ENCODE measurements around the gene ZNF600. TPM values are rescaled to one million over a fixed set of nuclear protein-coding genes. Genes with fewer than 3 reads are reported as not detected.
"Not testable (repeated sequence)": the region's sequence is repeated elsewhere in the genome, so short reads cannot be mapped to it uniquely, and the experiment has no call there.

Gene ZNF600
- total and polyA plus RNA-seq, 2 donors = 7.1 to 17.3 TPM

DNA sequence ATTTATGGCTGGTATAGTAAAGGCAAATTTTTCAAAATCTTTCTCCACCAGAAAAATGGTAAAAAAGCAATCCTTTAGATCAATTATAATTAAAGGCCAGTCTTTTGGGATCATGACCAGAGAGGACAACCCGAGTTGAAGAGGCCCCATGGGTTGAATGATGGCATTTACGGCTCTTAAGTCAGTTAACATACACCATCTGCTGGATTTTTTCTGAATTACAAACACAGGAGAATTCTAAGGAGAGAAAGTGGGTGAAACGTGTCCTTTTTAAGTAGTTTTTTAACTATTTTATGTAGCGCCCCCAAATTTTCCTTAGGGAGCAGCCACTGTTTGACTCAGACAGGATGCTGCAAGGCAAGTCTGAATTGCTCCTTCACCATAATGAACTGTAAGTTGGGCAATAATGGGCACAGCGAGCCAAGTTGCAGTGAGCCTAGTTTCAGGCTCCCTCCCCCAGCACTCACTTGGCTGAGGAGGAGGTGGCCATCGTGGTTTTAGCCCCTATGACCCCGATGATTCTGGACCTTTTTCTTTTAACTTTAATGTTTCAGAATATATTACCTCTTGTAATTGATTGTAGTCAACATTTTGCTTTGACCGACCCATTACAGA lies 38.1 kb downstream of the ZNF600 start:
- 56% methylated on average over 8 of the region's 8 CpGs for WGBS
- Histone ChIP-seq H3K4me3 (ENCODE audit: low read length in 2 of 2) (no peak overlapping the region), H3K27me3 (ENCODE audit: control insufficient read depth in 2 of 2, insufficient read depth in 1 of 2, low read length in 1 of 2) (no peaks in the 10 kb centered on the region), H3K4me1 (ENCODE audit: control insufficient read depth in 2 of 2, insufficient read depth in 2 of 2, low read length in 2 of 2) (no peaks in the 10 kb centered on the region), H3K36me3 (ENCODE audit: control insufficient read depth in 2 of 2, insufficient read depth in 2 of 2, low read length in 1 of 2) (no peaks in the 10 kb centered on the region), H3K27ac (ENCODE audit: low read depth in 1 of 2, low read length in 1 of 2) (no peak overlapping the region), H3K9me3 (ENCODE audit: control insufficient read depth in 2 of 2, insufficient read depth in 1 of 2, low read length in 1 of 2) (no peaks in the 10 kb centered on the region)
- peak in 5 of 9 donors; percentile 9 to 48 (median 29) for DNase-seq (ENCODE audit: low read depth in 6 of 9, low spot score in 9 of 9)

DNA sequence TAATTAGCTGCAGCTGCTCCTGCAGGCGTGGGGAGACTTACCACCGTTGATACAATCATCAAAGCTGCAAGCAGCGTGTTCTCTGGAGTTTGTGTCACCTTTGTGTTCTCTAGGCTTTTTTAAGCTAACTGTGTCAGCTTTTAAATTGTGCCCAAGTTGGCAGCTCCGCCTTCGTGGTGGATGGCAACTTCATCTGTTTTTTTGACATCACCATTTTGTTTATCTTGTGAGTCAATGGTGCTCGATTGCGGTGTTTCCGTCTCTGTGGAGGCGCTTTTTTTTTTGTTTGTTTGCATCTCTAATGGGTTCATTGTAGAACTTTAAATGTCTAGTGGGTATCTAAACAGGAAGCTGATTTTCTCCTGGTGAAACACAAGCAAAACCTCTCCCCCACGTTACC lies 40.7 kb downstream of the ZNF600 start:
- not testable (repeated sequence) for H3K4me3 ChIP-seq (ENCODE audit: low read length in 2 of 2); H3K9me3 ChIP-seq (ENCODE audit: control insufficient read depth in 2 of 2, insufficient read depth in 1 of 2, low read length in 1 of 2); H3K36me3 ChIP-seq (ENCODE audit: control insufficient read depth in 2 of 2, insufficient read depth in 2 of 2, low read length in 1 of 2); H3K4me1 ChIP-seq (ENCODE audit: control insufficient read depth in 2 of 2, insufficient read depth in 2 of 2, low read length in 2 of 2); H3K27me3 ChIP-seq (ENCODE audit: control insufficient read depth in 2 of 2, insufficient read depth in 1 of 2, low read length in 1 of 2); H3K27ac ChIP-seq (ENCODE audit: low read depth in 1 of 2, low read length in 1 of 2)
- WGBS = 68% methylated on average over 10 of the region's 10 CpGs
- DNase-seq (ENCODE audit: low read depth in 6 of 9, low spot score in 9 of 9) = peak in 1 of 9 donors; percentile 15

GRCh38 chr19:52743091-52743490 lies 43.5 kb downstream of the ZNF600 start:
- Histone ChIP-seq H3K9me3 (ENCODE audit: control insufficient read depth in 2 of 2, insufficient read depth in 1 of 2, low read length in 1 of 2) (peaks cover 0 to 15% of the 10 kb centered on the region in 2 donors), H3K4me3 (ENCODE audit: low read length in 2 of 2) (no peak overlapping the region), H3K27ac (ENCODE audit: low read depth in 1 of 2, low read length in 1 of 2) (peak overlapping the region in 1 of 2 donors; percentile 42), H3K4me1 (ENCODE audit: control insufficient read depth in 2 of 2, insufficient read depth in 2 of 2, low read length in 2 of 2) (no peaks in the 10 kb centered on the region), H3K27me3 (ENCODE audit: control insufficient read depth in 2 of 2, insufficient read depth in 1 of 2, low read length in 1 of 2) (no peaks in the 10 kb centered on the region), H3K36me3 (ENCODE audit: control insufficient read depth in 2 of 2, insufficient read depth in 2 of 2, low read length in 1 of 2) (no peaks in the 10 kb centered on the region)
- DNase-seq (ENCODE audit: low read depth in 6 of 9, low spot score in 9 of 9) = peak in 1 of 9 donors; percentile 2
- WGBS = 93% methylated on average over 3 of the region's 3 CpGs

GRCh38 chr19:52742516-52742915 lies 44.1 kb downstream of the ZNF600 start:
- WGBS = 30% methylated on average over 3 of the region's 3 CpGs
- Histone ChIP-seq H3K9me3 (ENCODE audit: control insufficient read depth in 2 of 2, insufficient read depth in 1 of 2, low read length in 1 of 2) (peaks cover 0 to 15% of the 10 kb centered on the region in 2 donors), H3K36me3 (ENCODE audit: control insufficient read depth in 2 of 2, insufficient read depth in 2 of 2, low read length in 1 of 2) (no peaks in the 10 kb centered on the region), H3K4me3 (ENCODE audit: low read length in 2 of 2) (no peak overlapping the region), H3K27me3 (ENCODE audit: control insufficient read depth in 2 of 2, insufficient read depth in 1 of 2, low read length in 1 of 2) (no peaks in the 10 kb centered on the region), H3K4me1 (ENCODE audit: control insufficient read depth in 2 of 2, insufficient read depth in 2 of 2, low read length in 2 of 2) (no peaks in the 10 kb centered on the region), H3K27ac (ENCODE audit: low read depth in 1 of 2, low read length in 1 of 2) (peak overlapping the region in 1 of 2 donors; percentile 58)
- DNase-seq (ENCODE audit: low read depth in 6 of 9, low spot score in 9 of 9) = peak in 1 of 9 donors; percentile 17

DNA sequence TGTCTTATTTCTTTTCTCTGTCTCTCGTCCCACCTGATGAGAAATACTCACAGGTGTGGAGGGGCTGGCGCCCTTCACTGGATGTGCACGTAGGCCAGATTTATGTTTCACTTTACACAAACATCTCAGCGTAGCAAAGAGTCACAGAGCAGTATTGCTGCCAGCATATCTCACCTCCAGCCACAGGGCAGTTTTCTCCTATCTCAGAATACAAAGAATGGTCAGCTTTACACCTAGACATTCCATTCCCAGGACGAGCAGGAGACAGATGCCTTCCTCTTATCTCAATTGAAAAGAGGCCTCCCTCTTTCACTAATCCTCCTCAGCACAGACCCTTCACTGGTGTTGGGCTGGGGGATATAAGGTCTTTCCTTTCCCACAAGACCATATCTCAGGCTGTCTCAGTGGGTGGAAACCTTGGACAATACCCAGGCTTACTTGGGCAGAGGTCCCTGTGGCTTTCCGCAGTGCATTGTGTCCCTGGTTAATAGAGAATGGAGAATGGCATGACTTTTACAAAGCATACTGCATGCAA lies 44.6 kb downstream of the ZNF600 start:
- Histone ChIP-seq H3K4me3 (ENCODE audit: low read length in 2 of 2) (no peak overlapping the region), H3K27ac (ENCODE audit: low read depth in 1 of 2, low read length in 1 of 2) (peak overlapping the region in 1 of 2 donors; percentile 58), H3K36me3 (ENCODE audit: control insufficient read depth in 2 of 2, insufficient read depth in 2 of 2, low read length in 1 of 2) (no peaks in the 10 kb centered on the region), H3K4me1 (ENCODE audit: control insufficient read depth in 2 of 2, insufficient read depth in 2 of 2, low read length in 2 of 2) (no peaks in the 10 kb centered on the region), H3K9me3 (ENCODE audit: control insufficient read depth in 2 of 2, insufficient read depth in 1 of 2, low read length in 1 of 2) (peaks cover 0 to 15% of the 10 kb centered on the region in 2 donors), H3K27me3 (ENCODE audit: control insufficient read depth in 2 of 2, insufficient read depth in 1 of 2, low read length in 1 of 2) (no peaks in the 10 kb centered on the region)
- 91% methylated on average over 6 of the region's 6 CpGs for WGBS
- DNase-seq (ENCODE audit: low read depth in 6 of 9, low spot score in 9 of 9) = no peak

DNA sequence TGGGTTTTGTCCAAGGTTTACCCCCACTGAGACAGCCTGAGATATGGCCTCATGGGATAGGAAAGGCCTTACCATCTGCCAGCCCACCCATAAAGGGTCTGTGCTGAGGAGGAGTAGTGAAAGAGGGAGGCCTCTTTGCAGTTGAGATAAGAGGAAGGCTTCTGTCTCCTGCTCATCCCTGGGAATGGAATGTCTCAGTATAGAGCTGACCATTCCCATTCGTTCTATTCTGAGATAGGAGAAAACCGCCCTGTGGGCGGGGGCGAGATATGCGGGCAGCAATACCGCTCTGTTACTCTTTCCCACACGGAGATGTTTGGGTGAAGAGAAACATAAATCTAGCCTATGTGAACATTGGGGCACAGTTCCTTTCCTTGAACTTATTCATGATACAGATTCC lies 45.2 kb downstream of the ZNF600 start:
- WGBS = 89% methylated on average over 7 of the region's 7 CpGs
- H3K27ac ChIP-seq (ENCODE audit: low read depth in 1 of 2, low read length in 1 of 2) = peak overlapping the region in 1 of 2 donors; percentile 31
- not testable (repeated sequence) for H3K27me3 ChIP-seq (ENCODE audit: control insufficient read depth in 2 of 2, insufficient read depth in 1 of 2, low read length in 1 of 2); H3K36me3 ChIP-seq (ENCODE audit: control insufficient read depth in 2 of 2, insufficient read depth in 2 of 2, low read length in 1 of 2); H3K4me1 ChIP-seq (ENCODE audit: control insufficient read depth in 2 of 2, insufficient read depth in 2 of 2, low read length in 2 of 2); H3K4me3 ChIP-seq (ENCODE audit: low read length in 2 of 2); DNase-seq (ENCODE audit: low read depth in 6 of 9, low spot score in 9 of 9)
- H3K9me3 ChIP-seq (ENCODE audit: control insufficient read depth in 2 of 2, insufficient read depth in 1 of 2, low read length in 1 of 2) = peaks cover 0 to 15% of the 10 kb centered on the region in 2 donors

DNA sequence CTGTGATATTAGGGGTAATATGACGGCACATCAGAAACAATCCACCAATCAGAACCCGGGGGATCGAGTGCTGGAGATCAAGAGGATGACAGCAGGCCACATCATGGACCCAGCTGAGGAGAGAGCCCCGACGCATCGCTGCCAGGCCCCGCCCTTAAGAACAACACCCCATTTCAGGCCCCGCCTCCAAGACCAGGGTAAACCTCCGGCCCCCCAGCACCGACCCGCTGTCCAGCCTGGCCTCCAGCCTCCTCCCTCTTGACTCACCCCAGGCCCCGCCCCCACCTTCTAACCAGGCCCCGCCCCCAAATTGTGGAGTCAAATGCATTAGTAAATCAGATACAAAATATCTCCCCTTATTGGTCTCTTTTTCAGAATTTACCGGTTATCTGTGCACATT lies 47.0 kb downstream of the ZNF600 start:
- Histone ChIP-seq H3K27me3 (ENCODE audit: control insufficient read depth in 2 of 2, insufficient read depth in 1 of 2, low read length in 1 of 2) (no peaks in the 10 kb centered on the region), H3K27ac (ENCODE audit: low read depth in 1 of 2, low read length in 1 of 2) (no peak overlapping the region), H3K4me1 (ENCODE audit: control insufficient read depth in 2 of 2, insufficient read depth in 2 of 2, low read length in 2 of 2) (peaks cover 0 to 4% of the 10 kb centered on the region in 2 donors), H3K36me3 (ENCODE audit: control insufficient read depth in 2 of 2, insufficient read depth in 2 of 2, low read length in 1 of 2) (no peaks in the 10 kb centered on the region), H3K9me3 (ENCODE audit: control insufficient read depth in 2 of 2, insufficient read depth in 1 of 2, low read length in 1 of 2) (peaks cover 0 to 24% of the 10 kb centered on the region in 2 donors), H3K4me3 (ENCODE audit: low read length in 2 of 2) (no peak overlapping the region)
- no peak for DNase-seq (ENCODE audit: low read depth in 6 of 9, low spot score in 9 of 9)
- 88% methylated on average over 14 of the region's 14 CpGs for WGBS

GRCh38 chr19:52735734-52736133 lies 50.9 kb downstream of the ZNF600 start:
- Histone ChIP-seq H3K9me3 (ENCODE audit: control insufficient read depth in 2 of 2, insufficient read depth in 1 of 2, low read length in 1 of 2) (peaks cover 0 to 24% of the 10 kb centered on the region in 2 donors), H3K36me3 (ENCODE audit: control insufficient read depth in 2 of 2, insufficient read depth in 2 of 2, low read length in 1 of 2) (no peaks in the 10 kb centered on the region), H3K27ac (ENCODE audit: low read depth in 1 of 2, low read length in 1 of 2) (peak overlapping the region; percentile 41 to 54), H3K4me1 (ENCODE audit: control insufficient read depth in 2 of 2, insufficient read depth in 2 of 2, low read length in 2 of 2) (peaks cover 0 to 4% of the 10 kb centered on the region in 2 donors), H3K4me3 (ENCODE audit: low read length in 2 of 2) (no peak overlapping the region), H3K27me3 (ENCODE audit: control insufficient read depth in 2 of 2, insufficient read depth in 1 of 2, low read length in 1 of 2) (no peaks in the 10 kb centered on the region)
- DNase-seq (ENCODE audit: low read depth in 6 of 9, low spot score in 9 of 9) = no peak
- 87% methylated on average over 18 of the region's 18 CpGs for WGBS

DNA sequence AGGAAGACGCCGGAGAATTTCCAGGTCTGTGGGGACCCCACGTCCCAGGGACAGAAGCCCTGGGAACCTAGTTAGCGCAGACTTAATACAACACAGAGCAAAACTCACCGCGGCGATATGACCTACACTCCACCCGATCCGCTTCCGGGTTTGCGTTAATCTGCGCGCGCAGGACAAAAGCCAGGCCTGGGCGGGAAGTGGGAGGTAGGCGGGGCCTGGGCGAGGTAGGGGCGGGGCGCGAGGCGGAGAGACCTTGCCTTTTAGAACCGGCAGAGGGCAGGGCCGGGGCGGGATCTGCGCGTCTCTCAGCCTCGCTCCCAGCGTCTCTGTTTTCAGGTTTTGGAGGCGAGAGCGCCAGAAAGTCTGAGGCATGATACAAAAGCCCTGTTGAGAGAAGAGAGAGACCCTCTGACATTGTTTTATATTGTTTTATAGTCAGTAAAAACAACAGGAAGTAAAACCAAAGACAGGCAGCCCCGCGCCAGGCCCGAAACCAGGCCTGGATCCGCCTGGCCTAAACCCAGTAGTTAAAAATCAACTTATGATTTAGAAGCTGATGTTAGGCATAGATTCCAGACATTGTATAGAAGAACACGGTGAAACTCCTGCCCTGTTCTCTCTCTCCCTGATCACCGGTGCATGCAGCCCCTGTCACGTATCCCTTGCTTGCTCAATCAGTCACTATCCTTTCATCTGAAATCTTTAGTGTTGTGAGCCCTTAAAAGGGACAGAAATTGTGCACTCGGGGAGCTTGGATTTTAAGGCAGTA lies 51.5 kb downstream of the ZNF600 start, which contains the start of gene ZNF611:
Gene ZNF611 (minus strand): TSS at position 152 of the 769 bp plus-strand sequence. CDS start 19,150 bp downstream, outside the sequence.
- Histone ChIP-seq H3K4me3 (ENCODE audit: low read length in 2 of 2) (peak within 1 kb of the TSS; percentile 80 to 90), H3K36me3 (ENCODE audit: control insufficient read depth in 2 of 2, insufficient read depth in 2 of 2, low read length in 1 of 2) (no peaks in the 10 kb centered on the region), H3K27ac (ENCODE audit: low read depth in 1 of 2, low read length in 1 of 2) (peak within 1 kb of the TSS; percentile 90 to 95), H3K9me3 (ENCODE audit: control insufficient read depth in 2 of 2, insufficient read depth in 1 of 2, low read length in 1 of 2) (peaks cover 0 to 21% of the 10 kb centered on the region in 2 donors), H3K4me1 (ENCODE audit: control insufficient read depth in 2 of 2, insufficient read depth in 2 of 2, low read length in 2 of 2) (peaks cover 0 to 4% of the 10 kb centered on the region in 2 donors), H3K27me3 (ENCODE audit: control insufficient read depth in 2 of 2, insufficient read depth in 1 of 2, low read length in 1 of 2) (no peaks in the 10 kb centered on the region)
- 17% methylated on average over 38 of the region's 38 CpGs for WGBS
- peak; percentile 82 to 98 (median 94) for DNase-seq (ENCODE audit: low read depth in 6 of 9, low spot score in 9 of 9)
